ENCODE data around the gene SLCO4C1.

The SLCO4C1 gene

DNA sequence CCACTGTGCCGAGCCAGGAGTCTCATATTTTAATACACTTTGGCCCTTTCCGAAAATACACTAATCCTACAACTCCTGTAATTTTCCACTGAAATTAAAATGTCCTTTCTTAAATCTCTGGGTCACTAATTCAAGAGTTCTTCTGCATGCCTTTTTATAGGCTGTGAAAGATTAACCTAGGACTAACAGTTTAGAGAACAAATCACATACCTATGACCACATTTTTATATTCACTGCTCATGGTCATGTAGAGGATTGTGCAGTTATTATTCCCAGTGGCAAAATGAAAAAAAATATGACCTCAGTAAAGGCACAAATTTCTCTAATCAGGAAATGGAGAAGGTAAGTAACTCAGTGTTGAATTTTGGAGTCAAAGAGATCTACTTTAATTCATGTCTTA is 33.4 kb downstream of the SLCO4C1 start:
- DNase-seq, result no peak

DNA sequence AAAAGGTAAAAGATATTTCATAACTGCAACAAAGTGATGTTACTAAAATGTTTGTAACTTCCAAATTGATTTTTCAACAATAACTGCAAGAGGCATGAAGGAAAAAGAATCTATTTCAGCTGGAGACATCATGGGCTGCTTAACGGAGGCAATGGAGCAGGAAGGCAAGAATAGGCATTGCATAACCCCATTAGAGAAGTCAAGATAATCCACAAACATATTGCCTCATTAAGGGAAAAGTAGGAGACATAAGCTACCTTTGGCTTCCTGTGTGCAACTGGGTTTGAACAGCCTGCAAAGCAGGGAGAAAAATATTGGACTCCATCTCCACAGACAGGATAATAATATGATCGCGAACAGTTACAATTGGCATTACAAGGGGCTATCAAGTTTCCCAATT is 46.7 kb downstream of the SLCO4C1 start:
- DNase-seq, result no peak

DNA sequence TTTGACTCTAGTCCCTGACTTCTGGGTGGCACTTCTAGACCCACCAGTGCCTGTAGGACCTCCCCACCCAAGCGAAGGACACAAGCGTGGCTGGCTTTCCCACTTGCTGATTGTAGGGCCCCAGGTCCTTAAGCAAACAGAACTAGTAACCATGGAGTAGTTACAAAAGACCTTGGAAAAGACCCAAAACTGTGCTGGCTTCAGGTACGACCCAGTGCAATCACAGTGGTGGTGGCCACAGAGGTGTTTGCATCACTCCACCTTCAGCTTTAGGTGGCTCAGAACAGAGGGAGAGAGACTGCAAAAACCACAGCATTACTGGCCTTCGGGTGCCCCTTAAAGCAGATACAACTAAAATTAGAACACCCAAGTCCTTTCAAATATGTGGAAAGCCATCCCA is 52.9 kb downstream of the SLCO4C1 start:
- DNase-seq, result no peak

DNA sequence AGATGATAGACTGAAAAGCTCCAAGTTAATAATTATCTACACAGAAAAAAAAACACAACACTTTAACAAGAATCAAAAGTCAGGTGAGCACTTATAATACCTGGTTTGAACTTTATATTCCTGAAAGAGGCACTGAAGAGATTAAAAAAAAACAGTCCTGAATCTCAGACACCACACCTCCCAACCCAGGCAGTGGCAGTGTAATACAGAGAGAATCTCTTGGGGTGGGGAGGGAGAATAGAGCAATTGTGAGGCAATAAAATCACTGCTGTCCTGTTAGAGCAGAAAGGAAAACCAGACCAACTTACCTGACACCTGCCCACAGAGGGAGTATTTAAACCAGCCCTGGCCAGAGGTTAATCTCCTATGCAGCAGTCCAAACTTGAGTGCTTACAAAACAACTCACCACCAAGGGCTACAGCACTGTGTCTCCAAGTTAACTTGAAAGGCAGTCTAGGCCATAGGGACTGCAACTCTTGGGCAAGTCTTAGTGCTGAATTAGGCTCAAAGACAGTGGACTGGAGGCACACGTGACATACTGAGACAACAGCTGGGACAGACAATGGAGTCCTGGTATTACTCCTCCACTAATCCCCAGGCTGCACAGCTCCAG is 54.2 kb downstream of the SLCO4C1 start:
- no peak for DNase-seq

DNA sequence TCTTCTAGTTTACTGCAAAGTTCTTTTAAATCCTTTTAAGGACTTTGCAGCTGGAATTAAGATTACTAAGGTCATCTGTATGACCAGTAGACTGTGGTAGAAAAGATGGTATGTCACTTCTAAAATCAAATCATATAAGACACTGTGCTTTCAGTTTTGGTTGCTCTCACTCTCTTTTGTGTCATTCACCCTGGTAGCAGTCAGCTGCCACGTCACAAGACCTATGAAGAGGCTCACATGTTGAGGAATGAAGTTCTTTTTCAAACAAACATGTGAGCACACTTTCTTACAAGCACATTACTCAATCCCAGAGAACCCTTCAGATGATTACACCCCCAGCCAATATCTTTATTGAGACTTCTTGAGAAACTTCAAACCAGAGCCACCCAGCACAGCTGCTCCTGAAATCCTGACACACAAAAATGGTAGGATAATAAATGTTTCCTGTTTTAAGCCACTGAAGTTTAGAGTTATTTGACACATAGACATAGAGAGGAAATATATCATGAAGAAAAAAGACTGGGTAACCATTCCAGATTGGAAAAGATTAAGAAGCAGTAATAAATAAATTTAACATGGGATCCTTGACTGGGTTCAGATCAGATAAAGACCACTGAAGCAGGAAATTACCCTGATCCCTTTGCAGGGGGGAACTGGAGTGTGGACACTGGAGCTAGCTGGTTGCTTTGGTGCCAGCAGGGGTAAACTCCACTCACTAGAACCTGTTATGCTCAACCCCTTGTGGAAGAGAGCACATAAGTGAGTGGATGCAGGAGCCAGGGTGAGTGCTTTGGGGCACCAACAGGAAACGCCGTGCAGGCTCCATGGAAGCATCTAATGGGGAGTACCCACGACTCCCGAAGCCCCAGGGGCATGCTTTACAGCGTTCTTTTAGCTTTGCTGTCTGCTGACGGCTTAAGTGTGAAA is 64.1 kb downstream of the SLCO4C1 start:
- DNase-seq, result no peak

DNA sequence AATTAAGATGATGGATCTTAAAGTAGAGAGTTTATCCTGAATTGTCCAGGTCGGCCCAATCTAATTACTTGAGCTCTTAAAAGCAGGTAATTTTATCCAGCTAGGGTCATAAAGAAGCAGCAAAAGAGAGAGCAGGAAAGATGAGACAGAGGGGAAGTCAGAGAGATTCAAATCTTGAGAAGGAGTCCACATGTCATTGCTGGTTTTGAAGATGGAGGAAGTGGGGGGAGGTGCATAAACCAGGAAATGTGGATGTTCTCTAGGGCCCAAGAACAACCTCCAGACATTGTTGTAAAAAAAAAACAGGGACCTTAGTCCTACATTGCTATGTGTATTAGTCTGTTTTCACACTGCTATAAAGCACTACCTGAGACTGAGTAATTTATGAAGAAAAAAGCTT is 66.4 kb downstream of the SLCO4C1 start:
- no peak for DNase-seq

DNA sequence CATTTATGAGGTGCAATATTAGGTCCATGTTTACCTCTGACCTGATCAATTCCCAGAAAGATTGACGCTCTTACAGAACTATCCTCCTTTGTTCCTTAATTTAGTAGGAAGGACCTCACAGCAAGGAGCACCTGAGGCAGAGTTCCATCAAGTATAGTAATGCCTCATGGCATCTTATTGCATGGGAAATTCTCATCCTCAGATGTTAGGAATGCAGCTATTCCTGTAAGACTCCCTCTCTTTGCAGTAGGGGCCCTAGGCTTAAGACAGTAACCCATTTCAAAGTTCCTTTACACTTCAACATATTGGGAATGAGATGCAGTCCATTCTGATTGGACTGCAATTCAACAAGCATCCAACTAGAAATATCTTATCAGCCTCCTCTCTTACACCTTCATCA is 69.8 kb downstream of the SLCO4C1 start:
- no peak for DNase-seq

GRCh38 chr5:102223542-102224477 is 72.3 kb downstream of the SLCO4C1 start:
- DNase-seq, result no peak

GRCh38 chr5:102222772-102223171 is 73.3 kb downstream of the SLCO4C1 start:
- DNase-seq, result no peak

- no peak for DNase-seq
Observed at GRCh38 chr5:102221949-102222348, 74.1 kb downstream of the SLCO4C1 start.

- no peak for DNase-seq
Observed at GRCh38 chr5:102218159-102218558, 77.9 kb downstream of the SLCO4C1 start.

GRCh38 chr5:102216678-102217077 is 79.4 kb downstream of the SLCO4C1 start:
- DNase-seq, result no peak

DNA sequence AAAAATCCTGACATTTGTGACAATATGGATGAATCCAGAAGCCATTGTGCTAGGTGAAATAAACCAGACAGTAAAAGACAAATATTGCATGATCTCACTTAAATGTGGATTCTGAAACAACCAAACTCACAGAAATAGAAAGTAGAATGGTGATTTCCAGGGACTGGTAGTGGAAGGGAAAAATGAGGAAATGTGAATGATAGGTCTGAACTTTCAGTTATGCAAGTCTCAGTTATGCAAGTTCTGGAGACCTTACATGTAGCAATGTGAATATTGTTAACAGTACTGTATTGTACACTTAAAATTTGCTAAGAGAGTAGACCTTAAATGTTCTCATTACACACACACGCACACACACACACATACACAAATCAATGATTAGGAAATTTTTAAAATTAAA is 84.9 kb downstream of the SLCO4C1 start:
- DNase-seq, result no peak

- DNase-seq, result no peak
Observed at GRCh38 chr5:102200861-102201260, 95.2 kb downstream of the SLCO4C1 start.

- no peak for DNase-seq
Observed at GRCh38 chr5:102196481-102196880, 99.6 kb downstream of the SLCO4C1 start.
